Spleen (tissue), 7 donors: ENCODE data around the gene LAS1L.

Source experiments
- POLR2AphosphoS5 ChIP-seq, 3 donors: sonication (generic); formaldehyde crosslinking; IDR thresholded peaks; one replicate each; pipeline ENCODE4 v1.5.1; 2017; ENCODE audit warnings: antibody characterized with exemption in 3 of 3
- TF ChIP-seq, protein P1 (sequence below), 11 experiments: fragments of 200-600 bp in 7 of 11; fragments of 450-650 bp in 4 of 11; sonication (generic) in 4 of 11; IDR thresholded peaks in 8 of 11; conservative IDR thresholded peaks in 3 of 11; 1 replicate in 7 of 11; 2 replicates in 4 of 11; pipeline versions ENCODE4 v1.4.0 to v1.8.0; 2016 to 2021; ENCODE audit warnings: antibody characterized with exemption in 11 of 11, inconsistent platforms in 4 of 11, mild to moderate bottlenecking in 1 of 11
- donor health status: DM: no; HTN: no; CAD: no; lungs with moderate emphysema.
- donor health status: DM: no; HTN: no; CAD: no.
- donor health status: DM: no; HTN: no; CAD: no.

DNA sequence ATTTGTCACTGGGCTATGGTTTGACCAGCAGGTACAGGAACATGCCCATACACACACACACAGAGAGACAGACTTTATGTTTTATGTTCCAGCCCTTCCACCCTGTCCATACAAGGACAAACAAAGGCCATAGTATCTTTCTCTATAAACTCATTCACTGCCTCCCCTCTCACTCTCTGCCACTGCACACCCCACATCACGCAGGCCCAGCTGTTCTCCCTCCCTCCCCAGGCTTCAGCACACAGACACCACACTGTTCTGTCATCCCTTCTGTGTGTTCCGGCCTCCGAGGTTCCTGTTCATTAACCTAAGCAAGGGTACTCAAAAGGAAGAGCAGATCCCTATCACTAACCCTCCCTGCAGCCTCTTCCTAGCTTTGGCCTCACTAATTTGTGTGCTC lies 17.8 kb downstream of the LAS1L start:
- TF ChIP-seq, protein P1, sequence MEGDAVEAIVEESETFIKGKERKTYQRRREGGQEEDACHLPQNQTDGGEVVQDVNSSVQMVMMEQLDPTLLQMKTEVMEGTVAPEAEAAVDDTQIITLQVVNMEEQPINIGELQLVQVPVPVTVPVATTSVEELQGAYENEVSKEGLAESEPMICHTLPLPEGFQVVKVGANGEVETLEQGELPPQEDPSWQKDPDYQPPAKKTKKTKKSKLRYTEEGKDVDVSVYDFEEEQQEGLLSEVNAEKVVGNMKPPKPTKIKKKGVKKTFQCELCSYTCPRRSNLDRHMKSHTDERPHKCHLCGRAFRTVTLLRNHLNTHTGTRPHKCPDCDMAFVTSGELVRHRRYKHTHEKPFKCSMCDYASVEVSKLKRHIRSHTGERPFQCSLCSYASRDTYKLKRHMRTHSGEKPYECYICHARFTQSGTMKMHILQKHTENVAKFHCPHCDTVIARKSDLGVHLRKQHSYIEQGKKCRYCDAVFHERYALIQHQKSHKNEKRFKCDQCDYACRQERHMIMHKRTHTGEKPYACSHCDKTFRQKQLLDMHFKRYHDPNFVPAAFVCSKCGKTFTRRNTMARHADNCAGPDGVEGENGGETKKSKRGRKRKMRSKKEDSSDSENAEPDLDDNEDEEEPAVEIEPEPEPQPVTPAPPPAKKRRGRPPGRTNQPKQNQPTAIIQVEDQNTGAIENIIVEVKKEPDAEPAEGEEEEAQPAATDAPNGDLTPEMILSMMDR (IDR thresholded peaks at IDR 0.05 in 8 of 11, conservative IDR thresholded peaks at IDR 0.05 in 3 of 11), result no peak
- no peak for TF ChIP-seq POLR2AphosphoS5 (IDR thresholded peaks at IDR 0.05)
